CD4-positive, alpha-beta T cell (primary cell): ENCODE measurements around the gene RGL1. TPM values are rescaled to one million over a fixed set of nuclear protein-coding genes. Genes with fewer than 3 reads are reported as not detected.

Experiments
- ATAC-seq: fragments of 200-7000 bp; cut with Tn5 transposase; one replicate; pipeline ENCODE4 v1.10.0; 2022; ENCODE audit warnings: mild to moderate bottlenecking; ENCODE audit not compliant: poor library complexity
- CTCF ChIA-PET: fragments of 350-600 bp; sonication (Branson Sonifier 250); formaldehyde crosslinking; loops from one replicate; lab custom pipeline; 2021; ENCODE audit warnings: antibody characterized with exemption, inconsistent platforms; lab: Charles Lee
- POLR2A ChIA-PET: fragments of 350-600 bp; sonication (Branson Sonifier 250); formaldehyde crosslinking; loops from one replicate; lab custom pipeline; 2021; ENCODE audit warnings: antibody characterized with exemption, inconsistent platforms; lab: Charles Lee
- DNase-seq, 14 experiments: peaks; one replicate each; pipeline ENCODE4 v3.0.0-alpha.2; 2013 to 2020; ENCODE audit warnings: mixed read lengths in 2 of 14
- H3K27ac ChIP-seq, 2 donors: one replicate each; pipeline versions ENCODE4 v1.5.1 to v1.7.0; 2013; ENCODE audit warnings: low read length in 2 of 2, low read depth in 1 of 2, mild to moderate bottlenecking in 1 of 2
- H3K27me3 ChIP-seq, 2 experiments: 1 replicate in 1 of 2; 2 replicates in 1 of 2; pipeline versions ENCODE4 v1.6.1 to v1.7.0; 2013; ENCODE audit warnings: low read length in 2 of 2, control low read depth in 1 of 2, mild to moderate bottlenecking in 1 of 2, moderate library complexity in 1 of 2; ENCODE audit not compliant: insufficient read depth in 2 of 2, control insufficient read depth in 1 of 2
- H3K36me3 ChIP-seq: one replicate; pipeline ENCODE4 v1.6.1; 2013; ENCODE audit warnings: low read length, control low read depth; ENCODE audit not compliant: insufficient read depth
- H3K4me1 ChIP-seq: one replicate; pipeline ENCODE4 v1.6.1; 2013; ENCODE audit warnings: low read length, control low read depth; ENCODE audit not compliant: insufficient read depth
- H3K4me3 ChIP-seq: one replicate; pipeline ENCODE4 v1.5.1; 2013; ENCODE audit warnings: mild to moderate bottlenecking, low read length, moderate library complexity
- H3K9me3 ChIP-seq, 2 experiments: 1 replicate in 1 of 2; 2 replicates in 1 of 2; pipeline versions ENCODE4 v1.6.1 to v1.7.0; 2013; ENCODE audit warnings: low read length in 2 of 2, mild to moderate bottlenecking in 2 of 2, control low read depth in 1 of 2, moderate library complexity in 1 of 2; ENCODE audit not compliant: control insufficient read depth in 1 of 2, insufficient read depth in 1 of 2
- H3K27ac Mint-ChIP-seq: one replicate; pipeline ENCODE4 v1.8.0; 2020; ENCODE audit warnings: mixed read lengths
- H3K27me3 Mint-ChIP-seq: one replicate; pipeline ENCODE4 v1.8.0; 2021; ENCODE audit warnings: mixed read lengths
- H3K36me3 Mint-ChIP-seq: one replicate; pipeline ENCODE4 v1.8.0; 2021; ENCODE audit warnings: low read depth, mixed read lengths
- H3K4me1 Mint-ChIP-seq: one replicate; pipeline ENCODE4 v1.8.0; 2021; ENCODE audit warnings: low read depth, mixed read lengths
- H3K4me3 Mint-ChIP-seq: one replicate; pipeline ENCODE4 v1.8.0; 2020; ENCODE audit warnings: mild to moderate bottlenecking, mixed read lengths
- H3K9me3 Mint-ChIP-seq: one replicate; pipeline ENCODE4 v1.8.0; 2020; ENCODE audit warnings: mixed read lengths
- intact Hi-C, 2 experiments: fragments of 100-400 bp; cut with DNase I in 1 of 2; cut with micrococcal nuclease in 1 of 2; formaldehyde crosslinking; loops; one replicate each; pipeline versions ENCODE4 v1.15.1 to v1.9.0; 2023 to 2025; cut with DNase I, micrococcal nuclease
- total RNA-seq, 174 experiments: library from RNA in 2 of 174; stranded (reverse) in 2 of 174; gene quantifications; one replicate each; pipeline ENCODE4 v1.2.3 and lab custom pipeline; 2021 to 2026
- TF ChIP-seq, protein P1 (sequence below): fragments of 200-600 bp; IDR thresholded peaks from one replicate; pipeline ENCODE4 v1.8.0; 2022; ENCODE audit warnings: antibody characterized with exemption, mild to moderate bottlenecking

The RGL1 gene
- total RNA-seq, 2 experiments from 2014 or later = 1.2 to 1.8 TPM

DNA sequence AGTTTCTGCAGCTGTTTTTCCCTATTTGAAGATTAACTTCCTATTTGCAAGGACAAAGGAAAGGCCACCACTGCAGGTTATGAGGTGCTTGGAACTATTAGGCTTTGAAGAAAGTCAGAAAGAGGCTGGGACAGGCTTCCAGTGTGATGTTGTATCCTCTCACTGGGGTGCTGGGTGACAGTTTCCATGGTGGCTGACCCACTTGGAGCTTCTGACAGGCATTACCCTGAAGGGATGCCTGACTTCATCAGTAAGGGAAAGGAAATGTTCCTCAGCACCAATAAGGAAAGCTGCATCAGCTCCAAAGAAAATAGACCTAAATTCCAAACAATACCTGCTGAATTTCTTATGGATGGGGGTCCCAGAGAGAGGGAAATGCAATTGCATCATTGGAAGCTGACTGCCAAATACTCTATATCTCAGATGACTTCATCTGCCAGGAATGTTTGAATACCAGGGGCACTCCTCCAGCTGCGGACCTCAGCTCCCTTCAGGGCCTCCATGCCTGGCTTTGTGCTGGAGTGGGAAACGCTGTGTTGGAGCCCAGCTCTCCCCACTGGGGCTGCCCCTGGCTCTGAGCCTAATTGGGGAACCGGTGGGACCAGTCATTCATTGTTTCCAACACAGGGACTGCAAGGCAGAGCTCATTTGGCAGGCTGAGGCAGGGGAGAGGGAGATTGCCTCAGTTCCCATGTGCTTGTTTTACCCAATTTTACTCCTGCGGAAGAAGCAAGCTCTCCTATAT is 76.6 kb downstream of the RGL1 start:
- Histone ChIP-seq H3K36me3 (no peaks in the 10 kb centered on the region), H3K4me1 (no peaks in the 10 kb centered on the region), H3K27me3 (no peaks in the 10 kb centered on the region), H3K27ac (no peak overlapping the region), H3K9me3 (no peaks in the 10 kb centered on the region), H3K4me3 (no peak overlapping the region)
- ChIA-PET POLR2A (no interaction called here), CTCF (no interaction called here)
- TF ChIP-seq, protein P1, sequence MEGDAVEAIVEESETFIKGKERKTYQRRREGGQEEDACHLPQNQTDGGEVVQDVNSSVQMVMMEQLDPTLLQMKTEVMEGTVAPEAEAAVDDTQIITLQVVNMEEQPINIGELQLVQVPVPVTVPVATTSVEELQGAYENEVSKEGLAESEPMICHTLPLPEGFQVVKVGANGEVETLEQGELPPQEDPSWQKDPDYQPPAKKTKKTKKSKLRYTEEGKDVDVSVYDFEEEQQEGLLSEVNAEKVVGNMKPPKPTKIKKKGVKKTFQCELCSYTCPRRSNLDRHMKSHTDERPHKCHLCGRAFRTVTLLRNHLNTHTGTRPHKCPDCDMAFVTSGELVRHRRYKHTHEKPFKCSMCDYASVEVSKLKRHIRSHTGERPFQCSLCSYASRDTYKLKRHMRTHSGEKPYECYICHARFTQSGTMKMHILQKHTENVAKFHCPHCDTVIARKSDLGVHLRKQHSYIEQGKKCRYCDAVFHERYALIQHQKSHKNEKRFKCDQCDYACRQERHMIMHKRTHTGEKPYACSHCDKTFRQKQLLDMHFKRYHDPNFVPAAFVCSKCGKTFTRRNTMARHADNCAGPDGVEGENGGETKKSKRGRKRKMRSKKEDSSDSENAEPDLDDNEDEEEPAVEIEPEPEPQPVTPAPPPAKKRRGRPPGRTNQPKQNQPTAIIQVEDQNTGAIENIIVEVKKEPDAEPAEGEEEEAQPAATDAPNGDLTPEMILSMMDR = no peak
- no peak for DNase-seq
- Mint-ChIP-seq H3K27me3 (no peaks in the 10 kb centered on the region), H3K4me1 (peaks cover 10% of the 10 kb centered on the region), H3K27ac (no peak overlapping the region), H3K4me3 (no peak overlapping the region), H3K9me3 (no peaks in the 10 kb centered on the region), H3K36me3 (peaks cover 13% of the 10 kb centered on the region)
- no peak for ATAC-seq
- intact Hi-C loops = no loop called here

DNA sequence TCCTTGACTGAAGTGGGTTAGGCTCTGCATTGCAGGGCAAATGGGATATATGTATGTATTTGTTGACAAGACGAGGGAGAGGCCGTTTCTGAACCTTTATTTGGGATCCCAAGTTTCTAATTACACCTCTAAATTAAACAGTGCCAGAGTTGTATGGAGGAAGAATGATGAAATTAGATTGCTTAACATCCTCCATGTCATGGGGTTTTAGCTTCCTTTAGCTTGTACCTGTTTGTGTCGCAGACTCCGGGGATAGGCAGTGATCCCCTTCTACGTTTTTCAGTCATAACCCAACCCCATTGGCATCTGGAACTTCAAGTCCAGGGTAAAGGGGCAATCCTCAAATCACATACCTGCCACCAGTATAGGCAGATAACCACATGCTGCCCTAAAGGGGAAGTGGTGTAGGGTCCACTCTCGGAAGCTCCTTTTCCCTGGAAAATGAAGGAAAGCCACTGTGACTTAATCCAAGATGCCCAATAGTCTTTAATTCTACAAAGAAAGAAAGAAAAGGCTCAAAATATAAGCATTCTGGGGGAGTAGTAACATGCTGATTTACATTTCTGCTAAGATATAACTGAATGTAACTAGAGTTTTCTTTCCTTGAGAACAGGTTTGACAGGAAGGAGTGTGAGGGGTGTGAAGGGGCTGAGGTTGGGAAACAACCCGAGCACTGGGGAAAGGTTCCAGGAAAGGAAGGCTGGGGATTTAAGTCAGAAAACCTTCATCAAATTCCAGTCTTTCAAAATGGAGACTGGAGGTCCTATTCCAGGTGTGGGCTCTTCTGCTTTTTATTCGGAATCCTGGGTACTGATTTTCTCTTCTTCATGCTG is 77.6 kb downstream of the RGL1 start:
- Histone ChIP-seq H3K4me3 (no peak overlapping the region), H3K36me3 (no peaks in the 10 kb centered on the region), H3K4me1 (peaks cover 4% of the 10 kb centered on the region), H3K9me3 (no peaks in the 10 kb centered on the region), H3K27ac (no peak overlapping the region), H3K27me3 (no peaks in the 10 kb centered on the region)
- Mint-ChIP-seq H3K27ac (no peak overlapping the region), H3K27me3 (no peaks in the 10 kb centered on the region), H3K4me1 (peaks cover 20% of the 10 kb centered on the region), H3K4me3 (no peak overlapping the region), H3K36me3 (peaks cover 13% of the 10 kb centered on the region), H3K9me3 (no peaks in the 10 kb centered on the region)
- ATAC-seq (no peak), DNase-seq (no peak)
- TF ChIP-seq, protein P1 = no peak
- ChIA-PET POLR2A (no interaction called here), CTCF (no interaction called here)
- intact Hi-C loops = no loop called here

DNA sequence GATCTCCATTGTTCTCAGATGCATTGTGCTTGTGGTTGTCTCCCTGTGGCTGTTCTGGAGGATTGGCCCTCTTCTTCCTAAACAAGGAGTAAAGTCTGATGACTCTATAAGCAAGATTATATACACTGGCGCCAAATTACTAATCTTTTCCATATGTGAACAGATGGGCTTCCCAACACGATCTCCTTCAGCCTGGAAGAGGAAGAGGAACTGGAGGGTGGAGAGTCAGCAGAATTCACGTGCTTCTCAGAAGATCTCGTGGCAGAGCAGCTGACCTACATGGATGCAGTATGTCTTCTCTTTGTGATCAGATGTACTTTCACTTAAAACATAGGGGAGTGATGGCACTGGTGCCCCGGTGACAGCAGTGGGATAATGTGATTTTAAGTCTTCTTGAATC is 78.7 kb downstream of the RGL1 start:
- Mint-ChIP-seq H3K4me1 (peaks cover 31% of the 10 kb centered on the region), H3K27ac (no peak overlapping the region), H3K9me3 (no peaks in the 10 kb centered on the region), H3K4me3 (no peak overlapping the region), H3K36me3 (peaks cover 13% of the 10 kb centered on the region), H3K27me3 (no peaks in the 10 kb centered on the region)
- CTCF ChIA-PET = no interaction called here
- no peaks in the 10 kb centered on the region for H3K27me3 ChIP-seq
- POLR2A ChIA-PET = no interaction called here
- H3K4me3 ChIP-seq = no peak overlapping the region
- H3K36me3 ChIP-seq = no peaks in the 10 kb centered on the region
- peaks cover 12% of the 10 kb centered on the region for H3K4me1 ChIP-seq
- TF ChIP-seq, protein P1 = no peak
- no peak for DNase-seq
- no peaks in the 10 kb centered on the region for H3K9me3 ChIP-seq
- intact Hi-C loops = no loop called here
- H3K27ac ChIP-seq = no peak overlapping the region
- ATAC-seq = no peak
